ENCODE data around the gene TMOD4. TPM values are rescaled to one million over a fixed set of nuclear protein-coding genes. Genes with fewer than 3 reads are reported as not detected.

Gene TMOD4
- total and polyA plus RNA-seq, 7 donors, result 17.6 to 434 (median 274) TPM

DNA sequence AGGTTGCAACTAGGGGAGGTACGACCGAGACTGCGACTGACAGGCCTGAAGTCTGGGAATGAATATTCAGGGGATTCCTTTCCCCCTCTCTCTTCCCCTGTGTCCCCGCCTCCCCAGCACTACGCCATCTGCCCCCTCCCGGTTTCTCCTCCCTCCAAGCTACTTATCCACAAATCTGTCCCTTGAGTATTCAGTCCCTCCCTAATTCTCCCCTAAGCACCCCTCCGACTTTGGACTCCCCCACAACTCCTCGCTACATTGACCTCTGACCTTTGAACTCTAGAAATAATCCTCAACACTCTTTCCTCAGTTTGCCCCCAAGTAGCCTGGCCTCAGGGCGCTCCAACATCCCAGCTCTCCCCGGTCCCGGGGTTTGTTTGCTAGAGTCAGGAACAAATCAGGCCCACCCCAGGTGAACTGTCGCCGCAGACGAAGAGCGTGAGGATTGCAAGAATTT lies 10.5 kb downstream of the TMOD4 start:
- ATAC-seq, result peak; percentile 11 to 29 (median 18)
- 2 to 3% (median 3%) methylated on average over 14 to 15 of the region's 15 CpGs for WGBS, 3 donors
- peak overlapping the region; percentile 92 for H3K27ac ChIP-seq
- H3K4me1 ChIP-seq, result peaks cover 42% of the 10 kb centered on the region
- intact Hi-C loops (cut with DNase I), result no loop called here
- DNase-seq, result peak; percentile 52 to 79
- H3K9me3 ChIP-seq, result no peaks in the 10 kb centered on the region
- H3K27me3 ChIP-seq (ENCODE audit: insufficient read depth in 3 of 3, low read length in 2 of 3), result no peaks in the 10 kb centered on the region
- TF ChIP-seq, protein P1, sequence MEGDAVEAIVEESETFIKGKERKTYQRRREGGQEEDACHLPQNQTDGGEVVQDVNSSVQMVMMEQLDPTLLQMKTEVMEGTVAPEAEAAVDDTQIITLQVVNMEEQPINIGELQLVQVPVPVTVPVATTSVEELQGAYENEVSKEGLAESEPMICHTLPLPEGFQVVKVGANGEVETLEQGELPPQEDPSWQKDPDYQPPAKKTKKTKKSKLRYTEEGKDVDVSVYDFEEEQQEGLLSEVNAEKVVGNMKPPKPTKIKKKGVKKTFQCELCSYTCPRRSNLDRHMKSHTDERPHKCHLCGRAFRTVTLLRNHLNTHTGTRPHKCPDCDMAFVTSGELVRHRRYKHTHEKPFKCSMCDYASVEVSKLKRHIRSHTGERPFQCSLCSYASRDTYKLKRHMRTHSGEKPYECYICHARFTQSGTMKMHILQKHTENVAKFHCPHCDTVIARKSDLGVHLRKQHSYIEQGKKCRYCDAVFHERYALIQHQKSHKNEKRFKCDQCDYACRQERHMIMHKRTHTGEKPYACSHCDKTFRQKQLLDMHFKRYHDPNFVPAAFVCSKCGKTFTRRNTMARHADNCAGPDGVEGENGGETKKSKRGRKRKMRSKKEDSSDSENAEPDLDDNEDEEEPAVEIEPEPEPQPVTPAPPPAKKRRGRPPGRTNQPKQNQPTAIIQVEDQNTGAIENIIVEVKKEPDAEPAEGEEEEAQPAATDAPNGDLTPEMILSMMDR (IDR thresholded peaks at IDR 0.05), result no peak
- peak overlapping the region; percentile 80 for H3K4me3 ChIP-seq
- peaks cover 5 to 41% of the 10 kb centered on the region in 2 donors for H3K36me3 ChIP-seq (ENCODE audit: insufficient read depth in 1 of 2, low read depth in 1 of 2)

- WGBS, 3 donors, result 11 to 18% (median 12%) methylated on average over 11 of the region's 11 CpGs
- peaks cover 37% of the 10 kb centered on the region for H3K4me1 ChIP-seq
- no peaks in the 10 kb centered on the region for H3K9me3 ChIP-seq
- H3K27me3 ChIP-seq (ENCODE audit: insufficient read depth in 3 of 3, low read length in 2 of 3), result no peaks in the 10 kb centered on the region
- H3K36me3 ChIP-seq (ENCODE audit: insufficient read depth in 1 of 2, low read depth in 1 of 2), result peaks cover 6 to 42% of the 10 kb centered on the region in 2 donors
- peak overlapping the region; percentile 92 for H3K27ac ChIP-seq
- peak overlapping the region; percentile 80 for H3K4me3 ChIP-seq
- intact Hi-C loops (cut with DNase I), result no loop called here
- ATAC-seq (peak in 3 of 4 donors; percentile 12 to 30 (median 18)), DNase-seq (no peak)
- TF ChIP-seq, protein P1 (IDR thresholded peaks at IDR 0.05), result no peak
Observed at GRCh38 chr1:151164732-151165280, 11.0 kb downstream of the TMOD4 start.

DNA sequence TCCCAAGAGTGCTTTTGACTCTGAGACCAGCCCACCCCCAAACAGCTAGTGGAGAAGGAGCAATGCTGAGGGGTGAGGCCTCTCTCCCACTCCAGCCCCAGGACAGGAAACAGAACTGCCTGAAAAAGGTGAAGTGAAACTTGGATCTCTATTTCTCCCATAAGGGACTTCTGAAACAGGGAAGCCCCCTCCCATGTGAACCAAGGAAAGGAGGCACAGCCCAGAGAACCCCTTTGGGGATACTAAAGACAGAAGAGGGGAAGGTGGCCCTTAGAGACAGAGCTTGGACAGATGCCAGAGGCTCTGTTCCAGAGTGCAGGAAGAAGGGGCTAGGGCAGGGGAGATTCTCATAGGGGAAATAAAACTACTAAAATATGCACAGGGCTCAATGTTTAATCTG lies 16.4 kb downstream of the TMOD4 start:
- H3K27ac ChIP-seq, result peak overlapping the region; percentile 32
- no peak for ATAC-seq
- no peaks in the 10 kb centered on the region for H3K9me3 ChIP-seq
- H3K27me3 ChIP-seq (ENCODE audit: insufficient read depth in 3 of 3, low read length in 2 of 3), result no peaks in the 10 kb centered on the region
- intact Hi-C loops (cut with DNase I), result loop anchor here (5.0 kb wide), 1 partner anchor 132 kb away; no protein-coding TSS in a partner anchor
- H3K4me3 ChIP-seq, result no peak overlapping the region
- H3K36me3 ChIP-seq (ENCODE audit: insufficient read depth in 1 of 2, low read depth in 1 of 2), result peaks cover 6 to 44% of the 10 kb centered on the region in 2 donors
- TF ChIP-seq, protein P1 (IDR thresholded peaks at IDR 0.05), result no peak
- H3K4me1 ChIP-seq, result peaks cover 5% of the 10 kb centered on the region
- DNase-seq, result no peak

GRCh38 chr1:151158751-151159251 lies 17.0 kb downstream of the TMOD4 start:
- no peaks in the 10 kb centered on the region for H3K9me3 ChIP-seq
- H3K36me3 ChIP-seq (ENCODE audit: insufficient read depth in 1 of 2, low read depth in 1 of 2), result peaks cover 6 to 44% of the 10 kb centered on the region in 2 donors
- intact Hi-C loops (cut with DNase I), result loop anchor here (5.0 kb wide), 1 partner anchor 132 kb away; no protein-coding TSS in a partner anchor
- peak overlapping the region; percentile 32 for H3K27ac ChIP-seq
- WGBS, 3 donors, result 73 to 79% (median 73%) methylated on average over 22 of the region's 22 CpGs
- no peak overlapping the region for H3K4me3 ChIP-seq
- TF ChIP-seq, protein P1 (IDR thresholded peaks at IDR 0.05), result no peak
- H3K27me3 ChIP-seq (ENCODE audit: insufficient read depth in 3 of 3, low read length in 2 of 3), result no peaks in the 10 kb centered on the region
- no peak for DNase-seq
- H3K4me1 ChIP-seq, result no peaks in the 10 kb centered on the region
- peak in 3 of 4 donors; percentile 24 to 73 (median 30) for ATAC-seq
